Endothelial cell of umbilical vein (primary cell): ENCODE measurements around the gene PLCXD1.

ENCODE experiments used
- CTCF ChIP-seq, 2 donors: IDR thresholded peaks; 1 replicate in 1 of 2; 2 replicates in 1 of 2; pipeline ENCODE4 v1.5.1; 2011; ENCODE audit warnings: low read length in 2 of 2, mild to moderate bottlenecking in 2 of 2, moderate library complexity in 2 of 2, control low read depth in 1 of 2, inconsistent platforms in 1 of 2, low read depth in 1 of 2; ENCODE audit not compliant: insufficient read depth in 1 of 2; ENCODE audit errors: extremely low read depth in 1 of 2
- EZH2 ChIP-seq: IDR thresholded peaks from 2 replicates; pipeline ENCODE4 v1.6.1; 2012; ENCODE audit warnings: borderline replicate concordance, low read depth, mild to moderate bottlenecking, moderate library complexity, low read length, inconsistent platforms; ENCODE audit not compliant: severe bottlenecking
- FOS ChIP-seq: IDR thresholded peaks from 2 replicates; pipeline ENCODE4 v1.6.1; 2011; ENCODE audit warnings: mild to moderate bottlenecking, low read length, moderate library complexity, borderline replicate concordance; ENCODE audit not compliant: insufficient read depth
- GATA2 ChIP-seq: IDR thresholded peaks from 2 replicates; pipeline ENCODE4 v1.7.0; 2011; ENCODE audit warnings: low read depth, mild to moderate bottlenecking, moderate library complexity, mixed read lengths, low read length; ENCODE audit not compliant: insufficient read length, insufficient read depth
- JUN ChIP-seq: IDR thresholded peaks from 2 replicates; pipeline ENCODE4 v1.6.1; 2011; ENCODE audit warnings: borderline replicate concordance, low read depth; ENCODE audit not compliant: insufficient read length, insufficient read depth
- MAX ChIP-seq: IDR thresholded peaks from 2 replicates; pipeline ENCODE4 v1.6.1; 2011; ENCODE audit not compliant: insufficient read depth, insufficient read length
- MYC ChIP-seq: IDR thresholded peaks from one replicate; pipeline ENCODE4 v1.6.1; 2011; ENCODE audit warnings: mild to moderate bottlenecking, low read depth, low read length
- POLR2A ChIP-seq: IDR thresholded peaks from 2 replicates; pipeline ENCODE4 v1.6.1; 2012; ENCODE audit warnings: low read depth, mild to moderate bottlenecking, control low read depth, low read length
- POLR2AphosphoS5 ChIP-seq: IDR thresholded peaks from 2 replicates; pipeline ENCODE4 v1.6.1; 2012; ENCODE audit warnings: low read depth, mild to moderate bottlenecking, control low read depth, low read length, moderate library complexity; ENCODE audit not compliant: insufficient read depth

GRCh38 chrX:261167-261918, 19.8 kb upstream of the PLCXD1 start:
- TF ChIP-seq CTCF (IDR thresholded peaks at IDR 0.05; ENCODE audit: extremely low read depth in 1 of 2, insufficient read depth in 1 of 2, low read depth in 1 of 2, low read length in 2 of 2) (no peak), POLR2A (no peak), MYC (no peak), JUN (no peak), FOS (no peak), MAX (no peak), GATA2 (no peak), EZH2 (no peak), POLR2AphosphoS5 (no peak)
